H1 (cell line): ENCODE measurements around the gene ANKRD65. TPM values are rescaled to one million over a fixed set of nuclear protein-coding genes. Genes with fewer than 3 reads are reported as not detected.

Source experiments
- BCL11A ChIP-seq, 2 experiments: IDR thresholded peaks; one replicate each; pipeline ENCODE4 v1.6.1; 2011; ENCODE audit warnings: low read depth in 2 of 2, low read length in 2 of 2, mild to moderate bottlenecking in 2 of 2
- CTCF ChIP-seq, 3 experiments: IDR thresholded peaks; 1 replicate in 2 of 3; 2 replicates in 1 of 3; pipeline versions ENCODE4 v1.5.1 to v1.6.1; 2011; ENCODE audit warnings: low read length in 3 of 3, mild to moderate bottlenecking in 3 of 3, inconsistent platforms in 2 of 3, low read depth in 1 of 3, moderate library complexity in 1 of 3; ENCODE audit not compliant: insufficient read depth in 1 of 3; ENCODE audit errors: control extremely low read depth in 1 of 3
- KDM5A ChIP-seq: fragments of 200-600 bp; IDR thresholded peaks from 2 replicates; pipeline ENCODE4 v1.7.1; 2012; ENCODE audit warnings: mild to moderate bottlenecking, low read length, inconsistent platforms, mixed read lengths
- TAF7 ChIP-seq: optimal IDR thresholded peaks from 2 replicates; pipeline ENCODE3; 2011; ENCODE audit warnings: low read depth, mild to moderate bottlenecking, inconsistent platforms, low read length, moderate library complexity, borderline replicate concordance
- polyA plus RNA-seq, 7 experiments: library from polyadenylated mRNA; depleted of rRNA in 3 of 7; stranded (reverse) in 5 of 7; unstranded in 2 of 7; fragments of >200 nt in 5 of 7; fragments of 200-250 nt in 2 of 7; gene quantifications; 1 replicate in 5 of 7; 2 replicates in 1 of 7; 4 replicates in 1 of 7; pipeline versions ENCODE4 v1.2.1 to v1.2.3, GENCODE V29; 2011 to 2013; ENCODE audit warnings: missing spikeins in 2 of 7, mixed read lengths in 2 of 7
- total RNA-seq: library from RNA; stranded (reverse); fragmentation: NEBNext Ultra II Directional; extraction: Animal tissue kit (Norgen Biotek cat#: 25700); gene quantifications from 2 replicates; pipeline ENCODE4 v1.2.1, GENCODE V29; 2021

The ANKRD65 gene
- total and polyA plus RNA-seq, 2 of the 8 experiments (the other 6 are each of a cell fraction or from before 2014, with no cell fraction given), result 1.8 to 2.0 TPM

DNA sequence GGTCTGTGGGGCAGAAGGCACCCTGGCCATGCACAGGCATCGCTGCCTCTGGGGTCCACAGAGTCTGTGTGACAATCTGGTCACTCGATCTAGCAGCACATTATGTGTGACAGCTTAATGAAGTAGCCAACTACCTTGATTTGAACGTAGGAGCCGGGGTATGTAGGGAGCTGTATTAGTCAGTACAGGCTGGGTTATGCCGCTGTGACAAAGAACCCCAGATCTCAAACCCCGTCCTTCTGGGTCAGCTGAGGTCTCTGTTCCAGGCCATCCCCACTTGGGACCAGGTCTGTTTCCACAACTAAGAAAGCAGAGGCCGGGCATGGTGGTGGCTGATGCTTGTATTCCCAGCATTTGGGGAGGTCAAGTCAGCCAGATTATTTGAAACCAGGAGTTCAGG, 42.2 kb upstream of the ANKRD65 start (continued):
- TF ChIP-seq TAF7 (no peak), KDM5A (no peak), CTCF (IDR thresholded peaks at IDR 0.05; ENCODE audit: control extremely low read depth in 1 of 3, insufficient read depth in 1 of 3, low read depth in 1 of 3, low read length in 3 of 3) (no peak), BCL11A (IDR thresholded peaks at IDR 0.05; ENCODE audit: low read depth in 2 of 2, low read length in 2 of 2) (no peak)
